ENCODE data around the gene ZNF512. TPM values are rescaled to one million over a fixed set of nuclear protein-coding genes. Genes with fewer than 3 reads are reported as not detected.

Gene ZNF512
- total and polyA plus RNA-seq, 9 of the 15 experiments (the other 6 are each of a cell fraction or from before 2014, with no cell fraction given), result 24.7 to 101 (median 65.9) TPM

Small RNAs within 50 kb of the gene (small RNA-seq; reads per million reads assigned to genes)
- gene RF00340, result not detected

Other genes starting within 250 kb of the ZNF512 start
Only the 7 nearest of the 15 such genes appear.
- gene IFT172, start 93.3 kb upstream of the ZNF512 start, total RNA-seq (2014; rRNA removed), result 13.5 and 15.1 TPM in 2 replicates
- 13.5 and 15.0 TPM in 2 replicates for gene IFT172, start 93.3 kb upstream of the ZNF512 start, total RNA-seq (2014; rRNA removed; fragmentation: Illumina TruSeq; extraction: Trizol)
- 12.0 and 13.6 TPM in 2 replicates for gene IFT172, start 93.3 kb upstream of the ZNF512 start, total RNA-seq (2015; rRNA removed; fragmentation: Illumina TruSeq; extraction: Trizol)
- 16.3 and 19.1 TPM in 2 replicates for gene IFT172, start 93.3 kb upstream of the ZNF512 start, total RNA-seq (2021)
- 17.9 and 24.4 TPM in 2 replicates for gene IFT172, start 93.3 kb upstream of the ZNF512 start, polyA plus RNA-seq (2011; rRNA removed)
- gene IFT172, start 93.3 kb upstream of the ZNF512 start, polyA plus RNA-seq (2014; fragmentation: Illumina TruSeq; extraction: Trizol), result 12.9 and 13.5 TPM in 2 replicates
- 1 to 10 TPM; 5.6 to 7.3 TPM for gene IFT172, start 93.3 kb upstream of the ZNF512 start, polyA plus RNA-seq (2014; fragmentation: Nextera tagmentation; extraction: Ambion mirVana)
- gene IFT172, start 93.3 kb upstream of the ZNF512 start, polyA plus RNA-seq (2014; rRNA removed), result 13.7 and 15.3 TPM in 2 replicates
- 2.3 and 2.7 TPM in 2 replicates for gene FNDC4, start 87.8 kb upstream of the ZNF512 start, total RNA-seq (2014; rRNA removed)
- gene FNDC4, start 87.8 kb upstream of the ZNF512 start, total RNA-seq (2014; rRNA removed; fragmentation: Illumina TruSeq; extraction: Trizol), result 1.8 and 2.1 TPM in 2 replicates
- 0.94 and 1.2 TPM in 2 replicates for gene FNDC4, start 87.8 kb upstream of the ZNF512 start, total RNA-seq (2015; rRNA removed; fragmentation: Illumina TruSeq; extraction: Trizol)
- gene FNDC4, start 87.8 kb upstream of the ZNF512 start, total RNA-seq (2021), result 2.8 and 2.9 TPM in 2 replicates
- gene FNDC4, start 87.8 kb upstream of the ZNF512 start, polyA plus RNA-seq (2011; rRNA removed), result 3.2 and 4.9 TPM in 2 replicates
- gene FNDC4, start 87.8 kb upstream of the ZNF512 start, polyA plus RNA-seq (2014; fragmentation: Illumina TruSeq; extraction: Trizol), result 2.4 and 2.9 TPM in 2 replicates
- under 1 TPM; 0.28 to 0.80 TPM for gene FNDC4, start 87.8 kb upstream of the ZNF512 start, polyA plus RNA-seq (2014; fragmentation: Nextera tagmentation; extraction: Ambion mirVana)
- 2.9 and 3.4 TPM in 2 replicates for gene FNDC4, start 87.8 kb upstream of the ZNF512 start, polyA plus RNA-seq (2014; rRNA removed)
- 0.08 TPM in 1 of 2 replicates, not detected in the other for gene GCKR, start 86.2 kb upstream of the ZNF512 start, total RNA-seq (2014; rRNA removed)
- gene GCKR, start 86.2 kb upstream of the ZNF512 start, total RNA-seq (2014; rRNA removed; fragmentation: Illumina TruSeq; extraction: Trizol), result 0.51 and 0.69 TPM in 2 replicates
- gene GCKR, start 86.2 kb upstream of the ZNF512 start, total RNA-seq (2015; rRNA removed; fragmentation: Illumina TruSeq; extraction: Trizol), result 0.36 and 0.53 TPM in 2 replicates
- gene GCKR, start 86.2 kb upstream of the ZNF512 start, total RNA-seq (2021), result 0.25 and 0.55 TPM in 2 replicates
- 0.31 and 0.79 TPM in 2 replicates for gene GCKR, start 86.2 kb upstream of the ZNF512 start, polyA plus RNA-seq (2011; rRNA removed)
- 0.45 and 0.68 TPM in 2 replicates for gene GCKR, start 86.2 kb upstream of the ZNF512 start, polyA plus RNA-seq (2014; fragmentation: Illumina TruSeq; extraction: Trizol)
- under 1 TPM; 0.28 to 0.32 TPM for gene GCKR, start 86.2 kb upstream of the ZNF512 start, polyA plus RNA-seq (2014; fragmentation: Nextera tagmentation; extraction: Ambion mirVana)
- gene GCKR, start 86.2 kb upstream of the ZNF512 start, polyA plus RNA-seq (2014; rRNA removed), result 0.57 and 1.4 TPM in 2 replicates
- gene CCDC121, start 46.0 kb downstream of the ZNF512 start, total RNA-seq (2014; rRNA removed), result 3.3 and 5.2 TPM in 2 replicates
- gene CCDC121, start 46.0 kb downstream of the ZNF512 start, total RNA-seq (2014; rRNA removed; fragmentation: Illumina TruSeq; extraction: Trizol), result 4.2 TPM in 2 replicates
- gene CCDC121, start 46.0 kb downstream of the ZNF512 start, total RNA-seq (2015; rRNA removed; fragmentation: Illumina TruSeq; extraction: Trizol), result 4.1 TPM in 2 replicates
- gene CCDC121, start 46.0 kb downstream of the ZNF512 start, total RNA-seq (2021), result 3.3 TPM in 2 replicates
- 4.4 TPM in 2 replicates for gene CCDC121, start 46.0 kb downstream of the ZNF512 start, polyA plus RNA-seq (2011; rRNA removed)
- gene CCDC121, start 46.0 kb downstream of the ZNF512 start, polyA plus RNA-seq (2014; fragmentation: Illumina TruSeq; extraction: Trizol), result 4.7 and 5.2 TPM in 2 replicates
- gene CCDC121, start 46.0 kb downstream of the ZNF512 start, polyA plus RNA-seq (2014; fragmentation: Nextera tagmentation; extraction: Ambion mirVana), result 1 to 10 TPM; 2.2 to 4.2 TPM
- gene CCDC121, start 46.0 kb downstream of the ZNF512 start, polyA plus RNA-seq (2014; rRNA removed), result 3.2 and 3.4 TPM in 2 replicates
- 23.4 and 34.7 TPM in 2 replicates for gene GPN1, start 46.0 kb downstream of the ZNF512 start, total RNA-seq (2014; rRNA removed)
- gene GPN1, start 46.0 kb downstream of the ZNF512 start, total RNA-seq (2014; rRNA removed; fragmentation: Illumina TruSeq; extraction: Trizol), result 48.2 and 54.7 TPM in 2 replicates
- gene GPN1, start 46.0 kb downstream of the ZNF512 start, total RNA-seq (2015; rRNA removed; fragmentation: Illumina TruSeq; extraction: Trizol), result 41.9 and 43.6 TPM in 2 replicates
- 39.6 and 40.4 TPM in 2 replicates for gene GPN1, start 46.0 kb downstream of the ZNF512 start, total RNA-seq (2021)
- gene GPN1, start 46.0 kb downstream of the ZNF512 start, polyA plus RNA-seq (2011; rRNA removed), result 80.4 and 98.1 TPM in 2 replicates
- gene GPN1, start 46.0 kb downstream of the ZNF512 start, polyA plus RNA-seq (2014; fragmentation: Illumina TruSeq; extraction: Trizol), result 58.2 and 64.9 TPM in 2 replicates
- gene GPN1, start 46.0 kb downstream of the ZNF512 start, polyA plus RNA-seq (2014; fragmentation: Nextera tagmentation; extraction: Ambion mirVana), result 100 to 1,000 TPM; 131 to 171 TPM
- 43.7 and 45.8 TPM in 2 replicates for gene GPN1, start 46.0 kb downstream of the ZNF512 start, polyA plus RNA-seq (2014; rRNA removed)
- gene SUPT7L, start 80.6 kb downstream of the ZNF512 start, total RNA-seq (2014; rRNA removed), result 22.0 and 28.6 TPM in 2 replicates
- gene SUPT7L, start 80.6 kb downstream of the ZNF512 start, total RNA-seq (2014; rRNA removed; fragmentation: Illumina TruSeq; extraction: Trizol), result 39.6 and 40.3 TPM in 2 replicates
- gene SUPT7L, start 80.6 kb downstream of the ZNF512 start, total RNA-seq (2015; rRNA removed; fragmentation: Illumina TruSeq; extraction: Trizol), result 39.6 and 40.2 TPM in 2 replicates
- gene SUPT7L, start 80.6 kb downstream of the ZNF512 start, total RNA-seq (2021), result 38.1 and 38.6 TPM in 2 replicates
- gene SUPT7L, start 80.6 kb downstream of the ZNF512 start, polyA plus RNA-seq (2011; rRNA removed), result 72.8 and 82.6 TPM in 2 replicates
- 52.6 and 58.8 TPM in 2 replicates for gene SUPT7L, start 80.6 kb downstream of the ZNF512 start, polyA plus RNA-seq (2014; fragmentation: Illumina TruSeq; extraction: Trizol)
- gene SUPT7L, start 80.6 kb downstream of the ZNF512 start, polyA plus RNA-seq (2014; fragmentation: Nextera tagmentation; extraction: Ambion mirVana), result 10 to 100 TPM; 25.1 to 40.1 TPM
- 46.2 and 50.8 TPM in 2 replicates for gene SUPT7L, start 80.6 kb downstream of the ZNF512 start, polyA plus RNA-seq (2014; rRNA removed)
- 33.0 and 35.9 TPM in 2 replicates for gene SLC4A1AP, start 80.8 kb downstream of the ZNF512 start, total RNA-seq (2014; rRNA removed)
- 35.3 and 38.5 TPM in 2 replicates for gene SLC4A1AP, start 80.8 kb downstream of the ZNF512 start, total RNA-seq (2014; rRNA removed; fragmentation: Illumina TruSeq; extraction: Trizol)
- 36.1 and 40.5 TPM in 2 replicates for gene SLC4A1AP, start 80.8 kb downstream of the ZNF512 start, total RNA-seq (2015; rRNA removed; fragmentation: Illumina TruSeq; extraction: Trizol)
- 23.4 and 25.6 TPM in 2 replicates for gene SLC4A1AP, start 80.8 kb downstream of the ZNF512 start, total RNA-seq (2021)
- gene SLC4A1AP, start 80.8 kb downstream of the ZNF512 start, polyA plus RNA-seq (2011; rRNA removed), result 14.8 and 16.6 TPM in 2 replicates
- 36.2 and 39.9 TPM in 2 replicates for gene SLC4A1AP, start 80.8 kb downstream of the ZNF512 start, polyA plus RNA-seq (2014; fragmentation: Illumina TruSeq; extraction: Trizol)
- gene SLC4A1AP, start 80.8 kb downstream of the ZNF512 start, polyA plus RNA-seq (2014; fragmentation: Nextera tagmentation; extraction: Ambion mirVana), result 10 to 100 TPM in 1 of 2 experiments, 1 to 10 TPM in 1; 8.1 to 13.3 TPM
- 33.7 and 37.0 TPM in 2 replicates for gene SLC4A1AP, start 80.8 kb downstream of the ZNF512 start, polyA plus RNA-seq (2014; rRNA removed)

Measured in K562 (cell line).